Right cardiac atrium (tissue), 5 donors: ENCODE results near the gene GNA12. TPM values are rescaled to one million over a fixed set of nuclear protein-coding genes. Genes with fewer than 3 reads are reported as not detected.
A peak's percentile ranks its signal among the peaks of the same experiment; 100 is the strongest.

Source experiments
- ATAC-seq, 2 donors: fragments of 200-7000 bp; cut with Tn5 transposase; one replicate each; pipeline versions ENCODE4 v1.8.0 to v1.9.1; 2020; ENCODE audit warnings: moderate library complexity in 2 of 2, mild to moderate bottlenecking in 1 of 2
- DNase-seq, 3 donors: peaks; one replicate each; pipeline ENCODE4 v3.0.0-alpha.2; 2020
- H3K27ac ChIP-seq: one replicate; pipeline ENCODE4 v1.5.1; 2013; ENCODE audit warnings: mild to moderate bottlenecking, low read length, control low read depth, moderate library complexity
- H3K27me3 ChIP-seq: one replicate; pipeline ENCODE4 v1.6.1; 2013; ENCODE audit not compliant: control insufficient read depth, insufficient read depth
- H3K4me1 ChIP-seq: one replicate; pipeline ENCODE4 v1.6.1; 2013; ENCODE audit warnings: low read length; ENCODE audit not compliant: control insufficient read depth, insufficient read depth
- H3K4me3 ChIP-seq: one replicate; pipeline ENCODE4 v1.5.1; 2013; ENCODE audit warnings: low read length, control low read depth
- H3K9me3 ChIP-seq: one replicate; pipeline ENCODE4 v1.6.1; 2013; ENCODE audit warnings: low read length; ENCODE audit not compliant: control insufficient read depth
- WGBS: extraction: QIAGEN DNeasy Blood & Tissue Kit; methylation state at CpG from one replicate; pipeline ENCODE4 v1.1.7; 2013; 5-methylcytosine and 5-hydroxymethylcytosine counted together
- intact Hi-C, 4 donors: fragments of 100-400 bp; cut with DNase I; formaldehyde crosslinking; loops; one replicate each; pipeline versions ENCODE4 v1.11.0 to v1.14.0; 2022 to 2023
- polyA plus RNA-seq: library from polyadenylated mRNA; stranded (reverse); fragments of 200-250 nt; gene quantifications from one replicate; pipeline ENCODE4 v1.2.3, GENCODE V29; 2013
- total RNA-seq, 4 donors: library from RNA; stranded (reverse); fragmentation: NEBNext Ultra II Directional; extraction: Animal tissue kit (Norgen Biotek cat#: 25700); gene quantifications; one replicate each; pipeline ENCODE4 v1.2.1, GENCODE V29; 2021
- donor health status: healthy with polysubstance abuse.
- donor health status: DM: no; HTN: yes; CAD: no.
- donor health status: DM: no; HTN: no; CAD: no.
- donor health status: DM: no; HTN: yes; CAD: no; lungs with severe emphysema.
- donor health status: DM: yes; HTN: yes; CAD: no.

The GNA12 gene
- total and polyA plus RNA-seq, 5 donors = 32.8 to 68.1 (median 62.8) TPM

DNA sequence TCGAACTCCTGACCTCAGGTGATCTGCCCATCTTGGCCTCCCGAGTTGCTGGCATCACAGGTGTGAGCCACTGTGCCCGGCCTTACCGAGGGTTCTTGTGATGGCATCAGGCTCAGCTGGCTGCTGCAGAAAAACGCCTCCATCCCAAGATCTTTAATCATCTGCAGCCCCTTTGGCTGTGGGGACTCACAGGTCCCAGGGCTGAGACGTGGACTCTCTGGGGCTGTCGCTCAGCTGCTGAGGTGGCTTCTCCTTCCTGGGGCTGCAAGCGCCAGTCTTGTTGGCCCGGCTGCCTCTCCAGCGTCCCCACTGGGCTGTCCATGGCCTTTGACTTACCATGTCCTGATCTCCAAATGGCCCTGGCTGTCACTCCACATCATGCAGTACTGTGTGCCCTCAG is 136.1 kb downstream of the GNA12 start:
- Histone ChIP-seq H3K4me1 (no peaks in the 10 kb centered on the region), H3K27me3 (no peaks in the 10 kb centered on the region), H3K9me3 (no peaks in the 10 kb centered on the region), H3K27ac (no peak overlapping the region), H3K4me3 (no peak overlapping the region)
- intact Hi-C loops = no loop called here
- DNase-seq (peak in 1 of 3 donors; percentile 43), ATAC-seq (no peak)
- 94% methylated on average over 10 of the region's 10 CpGs for WGBS

DNA sequence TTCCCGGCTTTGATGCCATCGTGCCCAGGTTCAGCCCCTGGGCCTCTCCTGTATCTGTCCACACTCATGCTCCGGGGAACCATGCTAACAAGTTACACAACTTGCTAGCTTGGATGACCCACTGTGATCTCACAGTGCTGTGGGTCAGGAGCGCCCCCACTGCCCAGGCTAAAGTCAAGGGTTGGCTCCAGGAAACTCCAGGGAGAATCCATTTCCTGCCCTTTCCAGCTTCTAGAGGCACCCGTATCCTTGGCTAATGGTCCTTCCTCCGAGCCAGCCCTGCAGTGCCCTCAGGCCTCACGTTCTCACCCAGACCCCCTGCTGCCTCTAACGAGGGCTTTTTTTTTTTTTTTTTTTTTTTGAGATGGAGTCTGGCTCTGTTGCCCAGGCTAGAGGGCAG is 136.6 kb downstream of the GNA12 start:
- no peaks in the 10 kb centered on the region for H3K9me3 ChIP-seq
- H3K4me3 ChIP-seq = no peak overlapping the region
- no peaks in the 10 kb centered on the region for H3K4me1 ChIP-seq
- no peak overlapping the region for H3K27ac ChIP-seq
- 64% methylated on average over 8 of the region's 8 CpGs for WGBS
- no peaks in the 10 kb centered on the region for H3K27me3 ChIP-seq
- peak in 1 of 3 donors; percentile 14 for DNase-seq
- intact Hi-C loops = no loop called here
- ATAC-seq = no peak

DNA sequence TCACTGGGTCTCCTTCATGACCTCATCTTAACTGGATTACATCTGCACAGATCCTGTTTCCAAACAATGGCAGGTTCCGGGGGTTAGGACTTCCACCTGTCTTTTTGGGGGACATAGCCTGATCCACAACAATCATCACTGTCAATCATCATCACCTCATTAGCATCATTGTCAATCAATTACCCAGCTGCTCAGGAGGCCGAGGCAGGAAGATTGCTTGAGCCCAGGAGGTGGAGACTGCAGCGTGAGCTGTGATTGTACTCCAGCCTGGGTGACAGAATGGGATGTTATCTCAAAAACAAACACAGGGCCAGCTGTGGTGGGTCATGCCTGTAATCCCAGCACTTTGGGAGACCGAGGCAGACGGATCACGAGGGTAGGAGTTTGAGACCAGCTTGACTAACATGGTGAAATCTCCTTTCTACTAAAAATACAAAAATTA is 137.4 kb downstream of the GNA12 start:
- WGBS = 47% methylated on average over 6 of the region's 6 CpGs
- no peak overlapping the region for H3K4me3 ChIP-seq
- no peak overlapping the region for H3K27ac ChIP-seq
- ATAC-seq = no peak
- DNase-seq = no peak
- no peaks in the 10 kb centered on the region for H3K9me3 ChIP-seq
- intact Hi-C loops = no loop called here
- H3K27me3 ChIP-seq = no peaks in the 10 kb centered on the region
- H3K4me1 ChIP-seq = no peaks in the 10 kb centered on the region

- intact Hi-C loops = no loop called here
These were observed 138.6 kb downstream of the GNA12 start for GRCh38 chr7:2705371-2706096.

DNA sequence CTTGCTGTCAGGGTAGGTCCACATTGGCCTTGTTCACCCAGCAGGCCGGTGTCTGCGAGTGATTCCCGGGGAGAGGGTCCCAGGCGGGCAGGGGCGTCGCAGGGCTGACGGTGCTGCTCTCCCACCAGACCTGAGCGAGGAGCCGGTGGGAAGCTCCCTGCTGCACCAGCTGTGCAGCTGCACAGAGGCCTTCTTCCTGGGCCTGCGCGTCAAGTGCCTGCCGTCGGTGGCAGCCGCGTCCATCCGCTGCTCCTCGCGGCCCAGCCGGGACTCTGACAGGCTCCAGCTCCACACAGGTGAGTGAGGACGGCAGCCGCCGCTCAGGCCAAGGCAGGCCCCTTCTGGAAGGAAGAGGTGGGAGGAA is 141.5 kb downstream of the GNA12 start:
- ATAC-seq (no peak), DNase-seq (peak in 1 of 3 donors; percentile 42)
- Histone ChIP-seq H3K9me3 (no peaks in the 10 kb centered on the region), H3K4me1 (no peaks in the 10 kb centered on the region), H3K4me3 (no peak overlapping the region), H3K27ac (no peak overlapping the region), H3K27me3 (no peaks in the 10 kb centered on the region)
- WGBS = 86% methylated on average over 22 of the region's 22 CpGs
- intact Hi-C loops = loop anchor here in 1 of 4 donors (2.0 kb wide), 1 partner anchor 16 kb away; no protein-coding TSS in a partner anchor

More at GRCh38 chr7:2705371-2706096, 138.6 kb downstream of the GNA12 start:
- Histone ChIP-seq H3K4me1 (no peaks in the 10 kb centered on the region), H3K27me3 (no peaks in the 10 kb centered on the region), H3K9me3 (no peaks in the 10 kb centered on the region), H3K27ac (no peak overlapping the region), H3K4me3 (no peak overlapping the region)
- ATAC-seq (no peak), DNase-seq (no peak)
- 82% methylated on average over 14 of the region's 14 CpGs for WGBS

GRCh38 chr7:2701832-2702593 is 142.1 kb downstream of the GNA12 start:
- Histone ChIP-seq H3K27me3 (no peaks in the 10 kb centered on the region), H3K9me3 (no peaks in the 10 kb centered on the region), H3K4me3 (no peak overlapping the region), H3K27ac (no peak overlapping the region), H3K4me1 (no peaks in the 10 kb centered on the region)
- peak; percentile 81 to 88 (median 83) for DNase-seq
- intact Hi-C loops = loop anchor here in 1 of 4 donors (2.0 kb wide), 1 partner anchor 17 kb away; no protein-coding TSS in a partner anchor
- 67% methylated on average over 12 of the region's 12 CpGs for WGBS
- peak; percentile 77 to 84 for ATAC-seq

DNA sequence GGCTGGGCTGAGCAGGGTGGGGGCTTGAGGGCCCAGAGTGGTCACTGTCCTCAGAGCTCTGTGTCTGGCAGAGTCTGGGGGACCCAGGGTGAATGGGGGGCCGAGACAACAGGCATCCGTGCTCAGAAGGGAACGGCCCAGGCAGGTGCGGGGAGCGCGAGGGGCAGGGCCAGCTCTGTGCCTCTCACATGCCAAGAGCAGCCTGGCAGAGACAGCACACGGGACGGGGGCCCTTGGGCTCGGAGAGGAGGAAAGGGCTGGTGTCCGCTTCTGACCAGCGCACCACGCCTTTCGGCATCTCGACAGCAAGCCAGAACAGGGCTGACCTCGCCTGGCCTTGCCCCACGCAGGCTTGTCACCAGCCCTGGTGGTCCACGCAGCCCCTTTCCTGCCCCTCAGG is 142.7 kb downstream of the GNA12 start:
- intact Hi-C loops = no loop called here
- 83% methylated on average over 17 of the region's 17 CpGs for WGBS
- peak; percentile 9 for ATAC-seq
- Histone ChIP-seq H3K27me3 (no peaks in the 10 kb centered on the region), H3K9me3 (no peaks in the 10 kb centered on the region), H3K27ac (no peak overlapping the region), H3K4me1 (no peaks in the 10 kb centered on the region), H3K4me3 (no peak overlapping the region)
- DNase-seq = no peak

GRCh38 chr7:2700141-2700850 is 143.8 kb downstream of the GNA12 start:
- 91% methylated on average over 40 of the region's 40 CpGs for WGBS
- intact Hi-C loops = no loop called here
- H3K27me3 ChIP-seq = no peaks in the 10 kb centered on the region
- H3K4me1 ChIP-seq = no peaks in the 10 kb centered on the region
- H3K4me3 ChIP-seq = no peak overlapping the region
- DNase-seq (peak in 1 of 3 donors; percentile 55), ATAC-seq (no peak)
- H3K27ac ChIP-seq = no peak overlapping the region
- H3K9me3 ChIP-seq = no peaks in the 10 kb centered on the region

DNA sequence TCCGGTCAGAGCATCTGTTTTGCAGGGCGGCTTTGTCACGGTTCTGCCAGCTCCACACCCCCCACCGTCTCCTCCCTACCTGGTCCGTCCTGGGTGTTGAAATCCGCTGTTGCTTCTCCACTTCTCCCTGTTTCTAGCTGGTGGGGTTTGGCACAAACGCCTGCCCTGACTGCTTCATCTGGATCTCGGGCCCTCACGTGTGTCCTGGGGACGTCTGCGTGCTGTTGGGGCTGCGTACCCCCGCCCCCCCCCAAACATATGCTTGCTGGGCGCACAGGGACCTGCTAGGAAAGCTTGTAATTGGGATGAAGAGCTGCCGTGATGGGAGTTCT is 144.9 kb downstream of the GNA12 start:
- ATAC-seq = no peak
- DNase-seq = peak in 1 of 3 donors; percentile 39
- 73% methylated on average over 15 of the region's 15 CpGs for WGBS
- intact Hi-C loops = no loop called here
- no peak overlapping the region for H3K27ac ChIP-seq
- H3K9me3 ChIP-seq = no peaks in the 10 kb centered on the region
- no peaks in the 10 kb centered on the region for H3K4me1 ChIP-seq
- H3K27me3 ChIP-seq = no peaks in the 10 kb centered on the region
- H3K4me3 ChIP-seq = no peak overlapping the region

GRCh38 chr7:2698581-2699288 is 145.4 kb downstream of the GNA12 start:
- intact Hi-C loops = no loop called here
- no peaks in the 10 kb centered on the region for H3K4me1 ChIP-seq
- DNase-seq (peak in 2 of 3 donors; percentile 3 to 48), ATAC-seq (no peak)
- H3K27me3 ChIP-seq = no peaks in the 10 kb centered on the region
- H3K4me3 ChIP-seq = no peak overlapping the region
- H3K9me3 ChIP-seq = no peaks in the 10 kb centered on the region
- 58% methylated on average over 18 of the region's 18 CpGs for WGBS
- H3K27ac ChIP-seq = no peak overlapping the region
